GM08714 (cell line): ENCODE measurements around the gene ILK.

Source experiments
- H3K4me3 ChIP-seq: fragments of 200-500 bp; sonication (Bioruptor generic); 2 replicates; pipeline ENCODE4 v1.5.1; 2014; ENCODE audit warnings: mild to moderate bottlenecking, low read length, inconsistent platforms
- ZNF274 ChIP-seq: IDR thresholded peaks from 2 replicates; pipeline ENCODE4 v1.6.1; 2012; ENCODE audit warnings: mild to moderate bottlenecking, low read depth, low read length

The ILK gene

DNA sequence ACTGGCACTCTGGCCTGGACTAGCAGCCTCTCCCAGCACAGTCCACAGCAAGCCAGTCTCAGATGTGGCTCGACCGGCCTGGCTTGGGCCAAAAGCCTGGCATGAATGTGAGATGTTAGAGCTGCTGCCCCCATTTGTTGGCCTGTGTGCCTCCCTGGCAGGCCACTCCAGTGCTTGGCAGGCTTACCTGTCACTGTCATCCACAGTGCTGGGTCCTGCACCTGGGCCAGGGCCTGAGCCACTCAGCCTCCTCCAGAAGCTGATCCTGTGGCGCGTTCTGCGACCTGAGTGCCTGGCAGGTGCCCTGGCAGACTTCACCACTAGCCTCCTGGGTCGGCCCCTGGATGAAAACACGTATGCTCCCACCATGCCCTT, 36.2 kb upstream of the ILK start:
- TF ChIP-seq ZNF274 = no peak
- H3K4me3 ChIP-seq = no peak overlapping the region

DNA sequence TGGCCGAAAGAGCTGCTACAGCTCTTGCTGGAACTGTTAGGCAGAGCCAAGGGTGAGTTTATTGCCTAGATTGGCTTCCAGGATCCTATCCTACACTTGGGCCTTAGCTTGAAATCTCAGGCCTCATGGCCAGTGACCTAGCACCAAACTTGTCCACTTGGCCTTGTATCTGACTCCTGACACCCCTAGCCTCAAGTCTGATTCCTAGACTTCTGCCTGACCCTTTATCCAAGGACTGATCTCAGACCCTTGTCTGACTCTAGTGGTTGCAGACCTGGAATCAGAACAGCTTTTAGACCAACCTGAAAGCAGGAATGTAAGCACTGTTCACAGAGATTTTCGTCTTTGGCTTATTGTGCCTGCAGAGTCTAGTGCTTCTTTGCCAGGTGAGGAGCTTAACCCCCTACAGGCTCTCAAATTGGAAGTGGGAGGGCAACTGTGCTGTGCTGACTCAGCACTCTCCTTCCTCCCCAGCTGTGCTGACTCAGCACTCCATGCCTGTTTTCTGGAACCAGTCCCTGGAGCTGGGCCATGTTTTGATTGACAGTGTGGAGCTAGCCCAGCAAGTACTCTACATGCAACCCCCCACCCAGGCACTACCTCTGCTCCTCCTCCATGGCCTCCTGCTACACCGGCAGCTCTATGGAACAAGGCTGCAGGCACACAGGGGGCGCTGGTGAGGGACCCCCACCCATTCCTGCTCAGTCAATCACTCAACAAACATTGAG, 35.2 kb upstream of the ILK start:
- no peak overlapping the region for H3K4me3 ChIP-seq
- TF ChIP-seq ZNF274 = no peak

DNA sequence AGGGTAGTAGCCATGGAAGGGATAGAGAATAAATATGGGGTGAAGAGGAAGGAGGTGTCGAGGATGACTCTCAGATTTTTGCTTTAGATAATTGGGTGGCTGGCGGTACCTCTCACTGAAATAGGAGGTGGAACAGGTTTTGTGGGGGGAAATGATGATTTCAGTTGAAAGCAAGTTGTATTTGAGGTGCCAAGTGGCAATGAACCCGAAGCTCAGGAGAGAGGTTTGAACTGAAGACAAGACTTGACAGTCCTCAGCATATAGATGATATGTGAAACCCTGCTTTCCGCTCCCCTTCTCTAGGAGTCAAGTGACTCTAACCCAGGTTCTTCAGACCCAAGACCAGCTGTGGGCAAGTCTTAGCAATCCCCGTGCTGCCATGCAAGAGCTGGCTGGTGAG, 33.9 kb upstream of the ILK start:
- H3K4me3 ChIP-seq = no peak overlapping the region
- TF ChIP-seq ZNF274 = no peak

DNA sequence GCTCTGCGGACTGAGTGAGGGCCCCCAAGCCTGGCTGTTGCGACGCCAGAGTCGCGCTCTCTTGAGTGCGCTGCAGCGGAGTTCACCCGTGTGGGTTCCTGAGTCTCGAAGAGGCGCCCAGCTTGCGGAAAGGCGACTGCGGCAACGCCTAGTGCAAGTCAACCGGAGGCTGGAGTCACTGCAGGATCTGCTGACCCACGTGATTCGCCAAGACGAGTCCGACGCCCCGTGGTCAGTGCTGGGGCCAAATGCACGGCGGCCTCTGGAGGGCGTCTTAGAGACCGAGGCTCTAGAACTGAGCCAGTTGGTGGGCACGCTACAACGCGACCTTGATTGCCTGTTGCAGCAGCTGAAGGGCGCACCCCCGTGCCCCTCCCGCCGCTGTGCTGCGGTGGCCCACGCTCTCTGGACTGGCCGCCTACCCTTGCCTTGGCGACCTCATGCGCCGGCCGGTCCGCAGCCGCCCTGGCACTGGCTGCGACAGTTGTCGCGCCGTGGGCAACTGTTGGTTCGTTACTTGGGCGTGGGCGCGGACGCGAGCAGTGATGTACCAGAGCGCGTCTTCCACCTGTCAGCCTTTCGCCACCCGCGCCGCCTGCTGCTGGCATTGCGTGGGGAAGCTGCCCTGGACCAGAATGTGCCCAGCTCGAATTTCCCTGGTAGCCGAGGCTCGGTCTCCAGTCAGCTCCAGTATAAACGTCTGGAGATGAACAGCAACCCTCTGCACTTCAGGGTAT, 32.7 kb upstream of the ILK start:
- no peak for TF ChIP-seq ZNF274
- H3K4me3 ChIP-seq = no peak overlapping the region

DNA sequence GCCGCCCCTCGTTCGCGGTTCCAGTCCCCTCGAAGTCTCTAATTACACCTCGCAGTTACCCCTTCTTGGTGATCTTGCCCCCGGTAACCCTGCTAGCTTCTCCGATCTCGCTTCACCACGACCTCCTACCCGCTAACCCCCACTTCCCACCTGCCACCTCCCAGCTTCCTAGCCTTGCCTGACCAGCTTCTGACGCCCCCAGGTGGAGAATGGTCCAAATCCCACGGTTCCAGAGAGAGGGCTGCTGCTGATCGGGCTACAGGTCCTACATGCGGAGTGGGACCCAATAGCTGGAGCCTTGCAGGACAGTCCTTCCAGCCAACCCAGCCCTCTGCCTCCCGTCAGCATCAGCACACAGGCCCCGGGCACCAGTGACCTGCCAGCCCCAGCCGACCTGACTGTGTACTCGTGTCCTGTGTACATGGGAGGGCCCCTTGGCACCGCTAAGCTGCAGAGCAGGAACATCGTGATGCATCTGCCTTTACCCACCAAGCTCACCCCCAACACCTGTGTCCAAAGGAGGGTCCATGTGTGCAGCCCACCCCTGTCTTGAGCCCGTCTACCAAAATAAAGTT, 32.1 kb upstream of the ILK start:
- TF ChIP-seq ZNF274 = no peak
- no peak overlapping the region for H3K4me3 ChIP-seq

DNA sequence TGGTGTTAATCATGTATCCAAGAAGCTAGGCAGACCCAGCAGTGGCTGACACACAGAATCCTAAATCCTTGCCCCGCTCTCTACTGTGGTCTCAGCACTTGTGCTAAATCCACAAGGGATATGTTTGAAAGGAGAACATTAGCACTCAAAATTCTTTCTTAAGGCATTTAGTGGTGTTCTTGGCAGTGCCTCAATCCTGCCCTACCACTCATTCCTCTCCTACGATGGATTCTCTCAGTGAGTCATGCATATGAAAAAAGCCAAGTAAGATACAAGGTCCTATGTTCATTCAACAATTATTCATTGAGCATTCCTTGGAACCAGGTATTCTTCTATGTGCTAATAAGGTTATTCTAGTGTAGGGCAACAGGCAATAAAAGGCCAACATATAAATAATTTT, 31.4 kb upstream of the ILK start:
- no peak overlapping the region for H3K4me3 ChIP-seq
- TF ChIP-seq ZNF274 = no peak

DNA sequence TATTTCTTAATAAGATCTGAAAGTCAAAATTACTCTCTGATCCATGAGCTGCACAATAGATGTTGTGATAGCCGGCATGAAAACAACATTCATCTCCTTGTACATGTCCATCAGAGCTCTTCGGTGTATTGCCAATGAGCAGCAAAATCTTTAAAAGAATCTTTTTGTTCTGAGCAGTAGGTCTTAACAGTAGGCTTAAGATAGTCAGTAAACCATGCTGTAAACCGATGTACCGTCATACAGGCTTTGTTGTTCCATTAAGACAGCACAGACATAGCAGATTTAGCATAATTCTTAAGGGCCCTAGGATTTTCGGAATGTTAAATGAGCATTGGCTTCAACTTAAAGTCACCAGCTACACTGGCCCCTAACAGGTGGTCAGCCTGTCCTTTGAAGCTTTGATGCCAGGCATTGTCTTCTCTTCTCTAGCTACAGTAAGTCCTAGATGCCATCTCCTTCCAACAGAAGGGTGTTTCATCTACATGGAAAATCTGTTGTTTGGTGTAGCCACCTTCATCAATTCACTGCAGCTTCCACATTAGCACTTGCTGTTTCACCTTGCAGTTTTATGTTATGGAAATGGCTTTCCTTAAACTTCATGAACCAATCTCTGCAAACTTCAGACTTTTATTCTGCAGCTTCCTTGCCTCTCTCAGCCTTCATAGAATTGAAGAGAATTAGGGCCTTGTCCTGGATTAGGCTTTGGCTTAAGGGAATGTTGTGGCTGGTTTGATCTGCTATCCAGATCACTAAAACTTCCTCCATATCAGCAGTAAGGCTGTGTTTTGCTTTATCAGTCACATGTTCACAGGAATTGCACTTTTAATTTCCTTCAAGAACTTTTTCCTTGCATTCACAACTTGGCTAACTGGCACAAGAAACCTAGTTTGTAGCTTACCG, 28.5 kb upstream of the ILK start:
- no peak overlapping the region for H3K4me3 ChIP-seq

DNA sequence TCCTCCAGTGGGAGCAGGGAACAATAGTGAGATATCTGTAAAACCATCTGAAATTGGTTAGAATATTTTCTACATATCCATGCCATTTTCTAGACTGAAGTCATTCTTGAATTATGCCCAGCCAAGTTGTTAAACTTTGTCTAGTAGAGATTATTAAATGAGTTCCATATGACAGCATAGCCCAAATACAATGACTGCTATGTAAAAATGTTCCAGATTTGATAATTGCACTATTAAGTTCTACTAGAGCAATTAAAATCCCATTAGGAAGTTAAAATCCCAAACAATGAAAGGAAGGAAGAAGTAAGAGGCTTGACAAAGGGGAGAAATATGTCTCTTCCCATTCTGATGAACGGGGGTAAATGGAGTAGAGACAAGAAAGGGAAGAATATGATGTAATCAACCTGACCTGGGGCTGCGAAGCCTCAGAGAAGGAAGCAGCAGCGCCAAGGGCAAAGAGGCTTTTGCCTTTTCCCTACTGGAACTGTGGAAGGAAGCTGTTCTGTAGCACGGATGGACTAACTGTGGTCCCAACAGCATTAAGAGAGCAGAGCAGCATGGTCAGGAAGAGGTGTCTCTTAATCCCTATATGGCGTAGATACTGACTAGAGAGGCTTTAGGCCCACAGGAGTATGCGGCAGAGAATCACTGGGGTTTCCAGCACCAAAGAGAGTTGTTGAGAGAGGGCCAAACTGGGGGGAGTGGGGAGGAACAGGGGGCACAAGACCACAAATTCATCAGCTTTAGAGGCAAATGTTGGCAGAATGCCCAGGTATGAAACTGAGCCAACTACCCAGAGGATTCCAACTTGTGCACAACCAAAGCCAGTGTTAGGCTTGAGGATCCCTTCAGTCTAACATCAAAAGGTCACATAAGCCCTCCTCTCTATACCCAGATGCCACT, 26.9 kb upstream of the ILK start:
- no peak for TF ChIP-seq ZNF274
- no peak overlapping the region for H3K4me3 ChIP-seq

More for the DNA sequence above, 28.5 kb upstream of the ILK start:
- no peak for TF ChIP-seq ZNF274

DNA sequence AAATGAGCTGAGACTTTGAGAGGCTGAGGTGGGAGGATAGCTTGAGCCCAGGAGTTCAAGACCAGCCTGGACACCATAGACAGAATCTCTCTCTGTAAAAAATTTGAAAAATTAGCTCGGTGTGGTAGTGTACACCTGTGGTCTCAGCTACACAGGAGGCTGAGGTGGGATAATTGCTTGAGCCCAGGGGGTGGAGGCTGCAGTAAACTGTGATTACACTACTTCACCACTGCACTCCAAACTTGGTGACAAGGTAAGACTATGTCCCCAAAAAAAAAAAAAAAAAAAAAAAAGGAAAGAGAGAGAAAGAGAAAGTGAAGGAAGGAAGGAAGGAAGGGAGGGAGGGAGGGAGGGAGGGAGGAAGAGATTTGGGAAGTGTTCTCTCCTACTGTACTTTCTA, 25.4 kb upstream of the ILK start:
- no peak overlapping the region for H3K4me3 ChIP-seq
- TF ChIP-seq ZNF274 = no peak

DNA sequence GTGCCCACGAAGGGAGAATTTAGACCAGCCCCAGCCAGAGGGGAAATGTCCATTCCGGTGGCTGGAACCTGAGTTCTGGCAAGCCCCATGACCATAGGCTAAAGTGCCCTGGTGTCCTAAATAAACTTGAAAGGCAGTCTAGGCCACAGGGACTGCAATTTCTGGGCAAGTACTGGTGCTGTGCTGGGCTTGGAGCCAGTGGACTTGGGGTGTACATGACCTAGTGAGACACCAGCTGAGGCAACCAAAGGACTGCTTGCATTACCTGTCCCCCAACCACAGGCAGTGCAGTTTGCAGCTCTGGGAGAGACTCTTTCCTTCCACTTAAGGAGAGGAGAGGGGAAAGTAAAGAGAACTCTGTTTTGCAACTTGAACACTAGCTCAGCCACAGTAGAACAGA, 23.9 kb upstream of the ILK start:
- no peak overlapping the region for H3K4me3 ChIP-seq
- TF ChIP-seq ZNF274 = no peak

DNA sequence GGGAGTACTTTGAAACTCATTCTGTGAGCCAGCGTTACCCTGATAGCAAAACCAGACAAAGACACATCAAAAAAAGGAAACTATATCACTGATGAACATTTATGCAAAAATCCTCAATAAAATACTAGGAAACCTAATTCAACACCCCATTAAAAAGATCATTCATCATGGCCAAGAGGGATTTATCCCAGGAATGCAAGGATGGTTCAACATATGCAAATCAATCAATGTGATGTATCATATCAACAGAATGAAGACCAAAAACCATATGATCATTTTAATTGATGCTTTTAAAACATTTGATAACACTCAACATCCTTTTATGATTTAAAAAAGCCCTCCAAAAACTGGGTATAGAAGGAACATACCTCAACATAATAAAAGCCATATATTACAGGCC, 20.0 kb upstream of the ILK start:
- no peak overlapping the region for H3K4me3 ChIP-seq
- no peak for TF ChIP-seq ZNF274

DNA sequence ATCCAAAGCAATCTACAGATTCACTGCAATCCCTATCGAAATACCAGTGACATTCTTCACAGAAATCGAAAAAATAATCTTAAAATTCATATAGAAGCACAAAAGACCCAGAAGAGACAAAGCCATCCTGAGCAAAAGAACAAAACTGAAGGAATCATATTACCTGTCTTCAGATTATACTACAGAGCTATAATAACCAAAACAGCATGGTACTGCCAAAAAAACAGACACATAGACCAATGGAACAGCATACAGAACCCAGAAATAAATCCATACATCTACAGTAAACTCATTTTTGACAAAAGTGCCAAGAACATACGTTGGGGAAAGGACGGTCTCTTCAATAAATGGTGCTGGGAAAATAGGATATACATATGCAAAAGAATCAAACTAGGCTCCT, 19.0 kb upstream of the ILK start:
- H3K4me3 ChIP-seq = no peak overlapping the region
- no peak for TF ChIP-seq ZNF274
